Endothelial cell of umbilical vein (primary cell): Measurements from ENCODE around the gene MAPT. TPM values are rescaled to one million over a fixed set of nuclear protein-coding genes. Genes with fewer than 3 reads are reported as not detected.

Experiments
- BruUV-seq: library from RNA; stranded (reverse); fragments of 400-500 nt; replicated peaks from 2 replicates; lab custom pipeline; 2021; lab: Mats Ljungman, UMichigan
- CTCF ChIA-PET: fragments of 300-600, 350-600 bp; sonication (Branson Sonifier 250); formaldehyde crosslinking; loops from one replicate; lab custom pipeline; 2021; ENCODE audit warnings: antibody characterized with exemption, inconsistent platforms; lab: Charles Lee
- POLR2A ChIA-PET: fragments of 300-600, 350-600 bp; sonication (Branson Sonifier 250); formaldehyde crosslinking; loops from one replicate; lab custom pipeline; 2021; ENCODE audit warnings: antibody characterized with exemption, inconsistent platforms; lab: Charles Lee
- DNase-seq: peaks from one replicate; pipeline ENCODE4 v3.0.0-alpha.2; 2011; ENCODE audit warnings: low read depth, low spot score
- FAIRE-seq: peaks from 2 replicates; lab custom pipeline; 2011; peaks lifted over from hg19 to GRCh38; lab: Jason Lieb, UNC
- H2AFZ ChIP-seq: 2 replicates; pipeline ENCODE4 v1.6.0; 2012; ENCODE audit warnings: low read depth, low read length, control low read depth, inconsistent platforms
- H3K27ac ChIP-seq: 2 replicates; pipeline ENCODE4 v1.5.1; 2011; ENCODE audit warnings: low read depth, mild to moderate bottlenecking, control low read depth, low read length, moderate library complexity; ENCODE audit not compliant: insufficient read depth
- H3K27me3 ChIP-seq, 2 experiments: 2 replicates each; pipeline versions ENCODE4 v1.6.0 to v1.6.1; 2011; ENCODE audit warnings: low read length in 2 of 2, mixed read lengths in 1 of 2; ENCODE audit not compliant: control insufficient read depth in 2 of 2, insufficient read depth in 2 of 2
- H3K36me3 ChIP-seq, 2 experiments: 2 replicates in 1 of 2; 3 replicates in 1 of 2; pipeline ENCODE4 v1.5.1; 2011; ENCODE audit warnings: low read length in 2 of 2, mild to moderate bottlenecking in 1 of 2, moderate library complexity in 1 of 2; ENCODE audit not compliant: control insufficient read depth in 2 of 2, insufficient read depth in 2 of 2; ENCODE audit errors: extremely low read depth in 1 of 2
- H3K4me1 ChIP-seq: 3 replicates; pipeline ENCODE4 v1.5.1; 2011; ENCODE audit warnings: mild to moderate bottlenecking, low read length; ENCODE audit not compliant: control insufficient read depth, insufficient read depth; ENCODE audit errors: extremely low read depth
- H3K4me2 ChIP-seq: 2 replicates; pipeline ENCODE4 v1.6.1; 2011; ENCODE audit warnings: low read length, control low read depth, mixed read lengths; ENCODE audit not compliant: insufficient read depth
- H3K4me3 ChIP-seq, 3 experiments: fragments of 200-600 bp in 1 of 3; sonication (generic), shearing (Covaris generic) in 1 of 3; replicated peaks in 1 of 3; 2 replicates each; pipeline ENCODE4 v1.5.1; 2011 to 2016; ENCODE audit warnings: control low read depth in 3 of 3, low read length in 3 of 3, mild to moderate bottlenecking in 2 of 3, inconsistent platforms in 1 of 3, low read depth in 1 of 3, moderate library complexity in 1 of 3; ENCODE audit not compliant: insufficient read depth in 1 of 3
- H3K79me2 ChIP-seq: 2 replicates; pipeline ENCODE4 v1.6.0; 2012; ENCODE audit warnings: low read length, inconsistent platforms; ENCODE audit not compliant: control insufficient read depth, insufficient read depth
- H3K9ac ChIP-seq: replicated peaks from 2 replicates; pipeline ENCODE3; 2011; ENCODE audit warnings: low read length, control low read depth; ENCODE audit not compliant: insufficient read depth; ENCODE audit errors: extremely low read depth
- H3K9me1 ChIP-seq: replicated peaks from 3 replicates; pipeline ENCODE4 v1.6.0; 2011; ENCODE audit warnings: mild to moderate bottlenecking, low read length; ENCODE audit not compliant: control insufficient read depth, insufficient read depth; ENCODE audit errors: extremely low read depth
- H3K9me3 ChIP-seq: replicated peaks from 2 replicates; pipeline ENCODE4 v1.5.1; 2012; ENCODE audit warnings: low read length, inconsistent platforms; ENCODE audit not compliant: control insufficient read depth, insufficient read depth
- H4K20me1 ChIP-seq: replicated peaks from 2 replicates; pipeline ENCODE3; 2011; ENCODE audit warnings: mild to moderate bottlenecking, low read length; ENCODE audit not compliant: control insufficient read depth, insufficient read depth; ENCODE audit errors: extremely low read depth
- CTCF ChIP-seq, 2 donors: IDR thresholded peaks; 1 replicate in 1 of 2; 2 replicates in 1 of 2; pipeline ENCODE4 v1.5.1; 2011; ENCODE audit warnings: low read length in 2 of 2, mild to moderate bottlenecking in 2 of 2, moderate library complexity in 2 of 2, control low read depth in 1 of 2, inconsistent platforms in 1 of 2, low read depth in 1 of 2; ENCODE audit not compliant: insufficient read depth in 1 of 2; ENCODE audit errors: extremely low read depth in 1 of 2
- EZH2 ChIP-seq: IDR thresholded peaks from 2 replicates; pipeline ENCODE4 v1.6.1; 2012; ENCODE audit warnings: borderline replicate concordance, low read depth, mild to moderate bottlenecking, moderate library complexity, low read length, inconsistent platforms; ENCODE audit not compliant: severe bottlenecking
- FOS ChIP-seq: IDR thresholded peaks from 2 replicates; pipeline ENCODE4 v1.6.1; 2011; ENCODE audit warnings: mild to moderate bottlenecking, low read length, moderate library complexity, borderline replicate concordance; ENCODE audit not compliant: insufficient read depth
- GATA2 ChIP-seq: IDR thresholded peaks from 2 replicates; pipeline ENCODE4 v1.7.0; 2011; ENCODE audit warnings: low read depth, mild to moderate bottlenecking, moderate library complexity, mixed read lengths, low read length; ENCODE audit not compliant: insufficient read length, insufficient read depth
- JUN ChIP-seq: IDR thresholded peaks from 2 replicates; pipeline ENCODE4 v1.6.1; 2011; ENCODE audit warnings: borderline replicate concordance, low read depth; ENCODE audit not compliant: insufficient read length, insufficient read depth
- MAX ChIP-seq: IDR thresholded peaks from 2 replicates; pipeline ENCODE4 v1.6.1; 2011; ENCODE audit not compliant: insufficient read depth, insufficient read length
- MYC ChIP-seq: IDR thresholded peaks from one replicate; pipeline ENCODE4 v1.6.1; 2011; ENCODE audit warnings: mild to moderate bottlenecking, low read depth, low read length
- POLR2A ChIP-seq: IDR thresholded peaks from 2 replicates; pipeline ENCODE4 v1.6.1; 2012; ENCODE audit warnings: low read depth, mild to moderate bottlenecking, control low read depth, low read length
- POLR2AphosphoS5 ChIP-seq: IDR thresholded peaks from 2 replicates; pipeline ENCODE4 v1.6.1; 2012; ENCODE audit warnings: low read depth, mild to moderate bottlenecking, control low read depth, low read length, moderate library complexity; ENCODE audit not compliant: insufficient read depth
- dilution Hi-C: fragments of 300-500 bp; cut with MboI; formaldehyde crosslinking; loops from one replicate; pipeline ENCODE4 v1.15.0; 2019; ENCODE audit warnings: low sequenced_read_pairs; ENCODE audit not compliant: extremely low pct_ligation_motif_present
- intact Hi-C: fragments of 100-400 bp; cut with micrococcal nuclease; formaldehyde crosslinking; loops from one replicate; pipeline ENCODE4 v1.10.0; 2022
- polyA plus RNA-seq, 4 experiments: library from polyadenylated mRNA; depleted of rRNA in 3 of 4; stranded (reverse) in 3 of 4; unstranded in 1 of 4; fragments of >200 nt; gene quantifications; 2 replicates each; pipeline versions ENCODE4 v1.2.1 to v1.2.3, GENCODE V29; 2011 to 2012; ENCODE audit warnings: missing spikeins in 1 of 4
- total RNA-seq: library from RNA; stranded (reverse); gene quantifications from 2 replicates; pipeline ENCODE4 v1.2.3, GENCODE V29; 2021

The MAPT gene
- total and polyA plus RNA-seq, 2 donors (not counting 3 experiments of a cell fraction or from before 2014, with no cell fraction given), result 0.04 to 0.51 TPM

GRCh38 chr17:46025060-46025459 lies 130.7 kb downstream of the MAPT start:
- POLR2A ChIA-PET, result no interaction called here
- dilution Hi-C loops, result no loop called here
- Histone ChIP-seq H3K36me3 (peaks cover 0 to 13% of the 10 kb centered on the region in 2 experiments), H4K20me1 (no peaks in the 10 kb centered on the region), H3K27ac (no peak overlapping the region), H3K4me2 (no peak overlapping the region), H3K4me3 (no peak overlapping the region), H3K9me3 (no peaks in the 10 kb centered on the region), H2AFZ (no peak overlapping the region), H3K4me1 (no peaks in the 10 kb centered on the region), H3K79me2 (no peaks in the 10 kb centered on the region), H3K9ac (no peak overlapping the region), H3K9me1 (no peaks in the 10 kb centered on the region), H3K27me3 (no peaks in the 10 kb centered on the region)
- CTCF ChIA-PET, result interaction anchor here (1.6 kb wide), 1 partner anchor 19 kb away, joined by 5 read pairs; no protein-coding TSS in a partner anchor
- BruUV-seq, result no TSS peak
- DNase-seq (no peak), FAIRE-seq (no peak)
- intact Hi-C loops, result no loop called here
- no peak for TF ChIP-seq FOS
- TF ChIP-seq POLR2A, result no peak
- no peak for TF ChIP-seq GATA2
- no peak for TF ChIP-seq JUN
- TF ChIP-seq EZH2, result no peak
- no peak for TF ChIP-seq MAX
- no peak for TF ChIP-seq CTCF (IDR thresholded peaks at IDR 0.05; ENCODE audit: extremely low read depth in 1 of 2, insufficient read depth in 1 of 2, low read depth in 1 of 2, low read length in 2 of 2)
- no peak for TF ChIP-seq POLR2AphosphoS5
- TF ChIP-seq MYC, result no peak
